LNCAP (cell line): ENCODE measurements around the gene TXNDC17.

ENCODE experiments used
- CTCF ChIP-seq: fragments of 450-650 bp; IDR thresholded peaks from 2 replicates; pipeline ENCODE4 v1.5.1; 2017; ENCODE audit warnings: mild to moderate bottlenecking

TXNDC17 gene

GRCh38 chr17:6670571-6670970, 29.7 kb downstream of the TXNDC17 start:
- TF ChIP-seq CTCF, result no peak

GRCh38 chr17:6670999-6671398, 30.1 kb downstream of the TXNDC17 start:
- TF ChIP-seq CTCF, result no peak

GRCh38 chr17:6671431-6671830, 30.6 kb downstream of the TXNDC17 start:
- TF ChIP-seq CTCF, result no peak

GRCh38 chr17:6674586-6674985, 33.7 kb downstream of the TXNDC17 start:
- no peak for TF ChIP-seq CTCF

- TF ChIP-seq CTCF, result no peak
Measured at GRCh38 chr17:6675201-6675825, 34.5 kb downstream of the TXNDC17 start.

- TF ChIP-seq CTCF, result no peak
Measured at GRCh38 chr17:6676802-6677157, 35.9 kb downstream of the TXNDC17 start.

- TF ChIP-seq CTCF, result no peak
Measured at GRCh38 chr17:6677158-6677831, 36.4 kb downstream of the TXNDC17 start.

GRCh38 chr17:6677946-6678345, 37.1 kb downstream of the TXNDC17 start:
- no peak for TF ChIP-seq CTCF
